CD4-positive, alpha-beta T cell treated with Interleukin-6 for 4 hours (primary cell): Measurements from ENCODE around the gene KCNK1.

Experiments
- DNase-seq: peaks from one replicate; pipeline ENCODE4 v3.0.0-alpha.2; 2020; ENCODE audit warnings: mixed read lengths

Gene KCNK1

DNA sequence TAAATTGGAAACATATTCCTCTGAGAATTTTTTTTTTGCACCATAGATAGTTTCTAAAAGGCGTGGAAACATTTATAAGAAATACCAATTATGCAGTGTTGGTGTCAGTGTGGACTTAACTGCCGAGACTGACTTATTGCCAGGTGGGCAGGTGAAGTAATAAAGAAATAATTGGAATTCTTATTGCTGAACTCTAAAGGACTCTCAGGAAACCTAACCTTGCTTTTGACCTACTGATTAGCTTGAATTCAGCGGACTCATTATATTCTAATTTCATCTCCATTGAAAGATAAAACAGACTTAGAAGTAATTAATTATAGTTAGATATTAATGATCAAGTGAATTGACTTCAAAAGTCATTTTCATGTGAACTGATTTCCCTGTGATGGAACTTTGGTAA lies 26.3 kb downstream of the KCNK1 start:
- DNase-seq = no peak

DNA sequence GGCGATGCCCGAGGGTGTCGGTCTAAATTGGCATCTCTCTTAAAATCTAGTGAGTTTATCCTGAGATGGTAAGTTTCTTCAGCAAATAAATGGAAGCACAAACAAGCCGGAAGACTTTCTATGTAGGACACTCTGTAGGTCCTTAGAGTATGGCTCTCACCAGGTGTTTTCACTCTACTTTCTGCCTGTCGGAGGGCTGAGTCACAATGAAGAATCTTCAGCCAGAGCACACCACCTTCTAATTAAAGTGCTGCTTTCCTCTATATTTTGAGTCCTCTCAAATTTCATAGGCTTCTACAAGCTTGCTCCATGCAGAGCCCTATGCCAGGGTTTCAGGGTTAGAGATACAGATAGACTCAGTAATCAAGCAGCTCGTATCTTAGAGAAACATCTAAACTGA lies 27.1 kb downstream of the KCNK1 start:
- no peak for DNase-seq

DNA sequence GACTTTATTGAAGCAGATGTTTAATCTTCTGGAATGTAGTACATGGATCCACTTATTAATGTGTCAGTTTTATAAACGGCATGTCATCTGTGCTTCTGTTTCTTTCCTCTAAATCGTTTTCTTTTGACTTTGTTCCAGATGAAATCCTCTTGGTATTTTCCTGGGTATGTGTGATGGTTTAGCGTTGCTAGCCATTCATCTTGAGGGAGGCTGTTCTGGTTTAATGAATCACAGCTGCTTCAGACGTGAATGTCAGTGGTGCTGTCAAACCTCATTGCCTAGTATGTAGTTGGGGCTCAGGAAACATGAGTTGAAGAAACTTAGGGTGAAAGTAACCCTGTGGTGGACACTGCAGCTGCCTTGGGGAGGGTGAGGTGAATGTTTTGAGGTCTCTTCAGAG lies 33.2 kb downstream of the KCNK1 start:
- no peak for DNase-seq

DNA sequence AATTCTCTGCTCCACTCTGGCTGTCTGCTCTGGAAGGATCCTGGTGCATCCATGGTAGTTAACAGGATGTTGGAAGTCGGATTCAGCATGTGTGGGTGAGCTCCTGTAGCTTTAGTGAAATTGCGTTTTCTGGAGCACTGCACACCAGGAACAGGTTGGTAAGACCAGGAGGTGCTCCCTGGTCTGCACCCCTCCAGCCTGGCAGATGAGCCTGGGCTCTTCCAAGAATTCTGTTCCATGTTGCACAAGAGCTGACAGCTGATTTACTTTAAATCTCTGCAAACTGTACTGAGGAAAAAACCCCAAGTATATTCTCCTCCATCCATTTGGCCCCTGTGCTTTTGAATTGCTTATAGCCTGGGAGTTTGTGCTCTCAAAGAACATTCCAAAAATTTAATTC lies 33.7 kb downstream of the KCNK1 start:
- no peak for DNase-seq

DNA sequence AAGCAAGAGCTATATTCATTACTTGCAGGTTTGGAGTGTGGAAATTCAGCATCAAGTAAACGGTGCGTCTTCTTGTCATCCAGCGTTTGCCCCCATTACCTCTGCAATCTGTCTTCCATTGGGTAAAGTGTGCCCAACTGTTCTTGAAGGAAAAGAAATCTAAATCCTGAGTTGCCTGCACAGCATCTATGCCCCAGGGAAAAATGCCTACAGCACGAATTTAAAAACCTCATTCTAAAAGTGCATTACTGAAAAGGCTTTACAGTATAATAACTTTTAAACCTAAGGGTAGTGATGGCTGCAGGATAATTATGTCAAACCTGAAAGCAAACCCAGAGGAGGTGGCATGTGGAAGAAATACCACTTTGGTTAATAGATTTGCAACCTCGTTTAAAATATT lies 37.2 kb downstream of the KCNK1 start:
- no peak for DNase-seq

DNA sequence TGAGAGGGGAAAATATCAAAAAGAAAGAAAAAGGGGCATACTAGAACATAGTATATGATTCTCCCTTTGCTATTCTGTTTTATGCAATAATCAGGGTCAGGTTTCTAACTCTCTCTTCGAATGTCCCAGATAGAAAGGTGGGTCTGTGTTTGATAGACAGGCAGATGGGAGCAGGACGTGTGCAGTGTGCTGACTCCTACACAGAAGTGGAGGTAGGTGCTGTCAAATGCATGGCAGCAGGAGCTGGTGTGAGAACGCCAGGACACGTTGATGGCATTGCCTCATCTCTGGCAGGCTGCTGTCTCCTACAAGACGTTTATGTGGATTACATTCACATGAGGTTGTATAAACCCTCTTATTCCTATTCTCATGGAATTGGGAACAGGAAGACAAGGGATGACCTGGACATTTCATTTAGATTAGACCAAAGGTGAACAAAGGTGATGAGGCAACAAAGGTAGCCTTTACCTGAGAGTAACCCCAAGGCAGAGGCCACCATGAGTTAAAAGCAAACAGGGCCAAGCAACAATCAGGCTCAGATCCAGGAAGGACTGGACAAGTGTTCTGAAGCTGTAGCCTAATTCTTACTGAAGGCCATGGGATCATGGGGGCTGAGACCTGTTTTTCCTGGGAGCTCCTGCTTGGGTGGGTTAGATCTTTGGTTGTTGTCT lies 37.8 kb downstream of the KCNK1 start:
- no peak for DNase-seq

DNA sequence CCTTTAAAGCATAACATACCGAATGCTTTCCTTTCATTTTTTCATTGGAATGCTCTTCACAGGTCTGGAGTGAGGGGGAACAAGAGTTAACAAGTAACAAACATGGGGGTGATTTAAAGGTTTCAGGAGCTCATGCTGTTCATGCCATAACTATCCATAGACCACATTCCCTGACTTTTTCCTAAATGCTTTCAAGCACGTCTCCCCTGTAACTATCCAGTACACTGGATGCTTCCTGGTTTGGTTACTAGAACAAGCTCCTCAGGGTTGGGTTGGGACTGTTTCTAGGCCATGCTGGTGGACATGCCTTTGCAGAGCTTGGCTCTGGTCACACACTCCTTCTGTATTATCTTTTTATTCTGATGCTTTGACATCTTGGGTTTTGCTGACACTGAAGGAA lies 38.6 kb downstream of the KCNK1 start:
- DNase-seq = no peak

DNA sequence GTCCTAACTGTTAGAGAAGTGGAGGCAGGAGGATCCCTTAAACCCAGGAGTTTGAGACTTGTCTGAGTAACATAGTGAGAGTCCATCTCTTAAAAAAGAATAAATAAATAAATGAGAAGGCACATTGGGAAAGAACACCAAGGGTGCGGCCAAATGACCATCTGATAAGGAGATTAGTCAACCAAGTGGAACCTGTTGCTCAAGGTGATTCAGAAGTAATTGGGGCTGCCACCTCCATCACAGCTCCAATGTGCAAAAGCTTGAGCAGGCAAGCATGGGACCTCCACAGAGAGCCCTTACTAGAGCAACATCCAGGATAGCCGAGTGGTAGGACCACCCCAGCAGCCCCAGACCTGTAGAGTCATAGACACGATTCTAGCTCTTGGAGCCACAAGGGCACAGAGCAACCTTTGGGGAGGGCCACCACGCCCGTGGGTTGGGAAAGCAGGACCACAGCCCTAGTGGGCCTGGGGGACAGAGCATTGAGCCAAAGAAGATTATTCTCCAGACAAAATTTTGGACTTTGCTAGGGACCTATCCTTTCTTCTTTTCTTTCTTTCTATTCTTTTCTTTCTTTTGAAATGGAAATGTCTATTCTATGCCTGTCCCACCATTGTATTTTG lies 40.9 kb downstream of the KCNK1 start:
- no peak for DNase-seq

DNA sequence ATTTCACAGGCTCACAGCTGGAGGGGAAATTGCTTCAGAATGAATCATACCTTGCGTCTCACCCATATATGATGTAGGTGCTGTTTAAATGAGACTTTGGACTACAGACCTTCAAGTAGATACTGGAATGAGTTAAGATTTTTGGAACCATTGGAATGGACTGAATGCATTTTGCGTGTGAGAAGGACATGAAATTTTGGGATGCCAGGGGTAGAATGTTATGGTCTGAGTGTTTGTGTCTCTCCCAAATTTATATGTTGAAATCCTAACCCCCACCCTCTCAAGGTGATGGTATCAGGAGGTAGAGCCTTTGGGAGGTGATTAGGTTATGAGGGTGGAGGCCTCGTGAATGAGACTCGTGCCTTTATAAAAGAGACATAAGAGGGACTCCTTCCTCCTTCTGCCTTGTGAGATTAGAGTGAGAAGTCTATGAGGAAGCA lies 41.4 kb downstream of the KCNK1 start:
- DNase-seq = no peak

DNA sequence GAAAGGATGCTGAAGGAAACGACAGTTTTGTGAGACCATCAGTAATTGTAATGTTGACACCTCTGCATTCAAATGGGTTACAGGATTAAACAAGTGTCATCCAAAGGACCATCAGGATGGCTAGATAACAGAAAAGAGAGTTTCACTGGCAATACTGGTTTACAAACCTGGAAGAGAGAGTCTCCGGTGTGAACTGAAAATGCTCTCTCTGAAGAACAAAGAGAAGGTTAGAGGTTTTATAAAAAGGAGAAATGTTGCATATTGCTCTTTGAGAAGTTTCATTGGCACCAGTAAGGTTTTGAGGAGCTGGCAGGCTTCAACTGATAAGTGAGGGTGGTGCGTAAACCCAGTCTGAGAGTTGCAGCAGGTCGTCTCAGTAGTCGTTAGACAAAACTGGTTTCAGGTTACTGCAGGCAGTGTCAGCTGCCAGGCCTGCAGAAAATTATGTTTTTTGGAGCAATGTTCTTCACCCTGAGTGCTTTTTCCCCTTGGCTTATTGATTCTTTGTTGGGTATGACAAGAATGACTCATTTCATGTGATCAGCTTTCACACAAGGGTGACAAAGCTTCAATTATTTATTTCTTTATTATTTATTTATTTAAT lies 42.2 kb downstream of the KCNK1 start:
- DNase-seq = no peak

DNA sequence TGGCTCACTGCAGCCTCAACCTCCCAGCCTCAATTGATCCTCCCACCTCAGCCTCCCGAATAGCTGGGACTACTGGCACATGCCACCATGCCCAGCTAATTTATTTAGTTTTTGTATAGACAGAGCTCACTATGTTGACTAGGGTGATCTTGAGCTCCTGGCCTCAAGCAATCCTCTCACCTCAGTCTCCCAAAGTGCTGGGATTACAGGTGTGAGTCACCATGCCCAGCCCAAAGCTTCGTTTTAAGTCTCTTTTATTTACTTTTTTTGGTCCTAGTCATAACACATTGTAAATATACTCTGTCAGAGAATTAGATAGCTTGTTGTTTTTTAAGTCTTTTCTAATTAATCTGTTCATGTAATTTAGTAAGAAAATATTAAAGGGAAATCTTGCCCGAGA lies 42.8 kb downstream of the KCNK1 start:
- no peak for DNase-seq

DNA sequence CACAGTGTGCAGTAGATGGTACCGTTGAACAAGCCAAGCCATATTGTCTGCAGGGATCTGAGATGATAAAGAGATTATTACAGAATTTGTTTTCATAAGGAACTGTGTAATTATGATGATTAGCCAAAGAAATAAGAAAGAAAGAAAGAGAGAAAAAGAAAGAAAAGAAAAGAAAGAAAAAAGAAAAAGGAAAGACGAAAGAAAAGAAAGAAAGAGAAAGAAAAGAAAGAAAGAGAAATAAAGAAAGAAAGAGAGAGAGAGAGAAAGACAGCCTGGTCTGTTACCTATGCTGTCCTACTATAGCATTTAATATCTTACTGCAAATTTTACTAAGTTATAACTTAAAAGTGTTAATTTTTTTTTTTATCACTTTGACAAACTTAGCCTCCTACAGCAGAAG lies 43.6 kb downstream of the KCNK1 start:
- no peak for DNase-seq

DNA sequence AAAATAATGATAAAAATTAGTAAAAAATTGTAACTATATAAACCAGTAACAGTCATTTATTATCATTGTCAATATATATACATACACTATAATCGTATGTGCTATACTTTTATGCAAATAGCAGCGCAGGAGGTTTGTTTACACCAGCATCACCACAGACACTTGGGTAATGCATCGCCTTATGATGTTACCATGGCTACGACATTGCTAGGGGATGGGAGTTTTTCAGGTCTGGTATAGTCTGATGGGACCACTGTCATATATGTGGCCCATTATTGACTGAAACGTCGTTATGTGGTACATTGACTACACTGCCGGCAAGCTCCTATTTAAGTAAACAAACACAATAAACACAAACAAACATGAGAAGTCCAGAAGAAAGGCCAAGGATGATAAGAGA lies 45.6 kb downstream of the KCNK1 start:
- no peak for DNase-seq

DNA sequence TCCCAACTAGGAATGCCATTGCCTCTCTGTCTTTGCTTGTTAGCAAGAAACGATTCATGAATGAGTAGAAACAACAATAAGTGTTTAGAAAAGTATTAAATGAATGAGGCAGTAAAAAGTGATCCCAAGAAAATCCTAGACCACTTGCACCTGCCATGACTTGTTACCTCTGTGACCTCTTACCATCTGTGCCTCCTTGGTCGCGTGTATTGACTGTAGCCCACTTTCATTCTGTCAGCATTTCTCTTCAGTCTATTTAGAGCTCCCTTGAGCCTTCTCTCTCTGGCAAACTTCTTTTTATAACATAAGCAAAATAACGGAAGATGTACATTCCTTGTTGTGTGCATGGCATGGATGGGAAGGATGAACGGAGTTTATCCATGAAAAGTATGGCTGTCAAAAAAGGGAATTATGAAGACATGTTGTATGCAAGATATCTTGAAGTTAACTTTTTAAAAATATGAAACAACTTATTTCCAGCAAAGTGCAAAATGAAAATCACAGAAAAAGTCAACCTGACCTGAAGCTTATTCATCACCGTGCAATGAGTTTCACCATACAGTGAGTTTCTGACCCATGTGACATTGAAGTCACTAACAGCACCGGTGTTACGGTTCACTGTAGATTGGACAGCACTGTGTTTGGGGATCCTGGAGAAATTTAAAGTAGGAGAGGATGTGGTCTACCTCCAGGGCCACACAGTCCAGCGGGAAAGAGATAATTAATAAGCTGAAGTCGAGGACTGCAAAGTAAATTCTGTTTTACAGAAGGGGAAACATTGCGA lies 47.7 kb downstream of the KCNK1 start:
- DNase-seq = no peak

DNA sequence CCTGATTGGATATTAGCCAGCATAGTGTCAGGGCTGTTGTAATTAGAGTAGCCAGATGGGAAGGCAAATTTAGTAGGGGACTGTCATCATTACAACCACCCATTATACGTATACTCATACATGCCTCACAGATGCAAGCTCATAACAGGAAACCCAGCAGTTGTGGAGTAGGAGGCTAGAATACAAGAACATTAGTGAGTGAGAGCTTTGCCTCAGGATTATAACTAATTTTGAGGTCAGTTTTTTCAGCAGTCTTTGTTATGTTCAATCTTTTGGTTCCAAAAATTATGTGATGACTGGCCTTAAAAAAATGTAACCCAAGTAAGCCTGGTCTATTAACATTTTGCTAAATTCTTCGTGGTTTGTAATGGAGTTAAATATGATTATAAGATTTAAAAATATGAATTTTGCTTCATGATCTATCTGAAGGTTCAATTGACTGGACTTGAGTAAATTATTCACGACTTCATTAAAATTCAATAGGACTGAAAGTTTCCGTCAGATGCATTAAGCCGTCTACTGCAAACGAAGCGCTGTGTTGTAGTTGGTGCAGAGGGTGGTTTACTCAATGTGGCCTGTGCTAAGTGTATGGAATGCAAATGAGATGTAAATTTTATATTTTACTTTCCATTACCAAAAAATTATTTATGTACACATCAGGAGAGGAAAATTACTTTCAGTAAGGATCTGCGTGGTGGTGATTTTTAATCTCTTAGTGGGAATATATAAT lies 48.8 kb downstream of the KCNK1 start:
- DNase-seq = no peak

DNA sequence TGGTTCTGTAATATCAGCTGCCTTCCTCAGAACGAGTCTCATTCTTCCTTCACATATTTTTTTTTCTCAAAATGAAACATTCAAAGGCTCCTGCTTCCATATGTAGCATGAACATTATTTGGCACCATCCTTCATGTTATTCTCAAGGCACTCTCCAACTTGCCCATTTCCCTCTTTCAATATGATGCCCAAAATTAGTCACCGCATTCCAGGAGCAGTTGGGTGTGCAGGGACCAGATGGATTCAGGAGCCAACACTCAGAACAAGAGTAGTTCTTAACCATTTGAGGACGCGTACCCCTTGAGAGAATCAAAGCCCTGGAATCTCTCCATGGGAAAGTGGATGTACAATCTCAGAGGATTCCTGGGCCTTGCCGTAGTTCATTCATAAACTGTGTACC lies 50.3 kb downstream of the KCNK1 start:
- no peak for DNase-seq

DNA sequence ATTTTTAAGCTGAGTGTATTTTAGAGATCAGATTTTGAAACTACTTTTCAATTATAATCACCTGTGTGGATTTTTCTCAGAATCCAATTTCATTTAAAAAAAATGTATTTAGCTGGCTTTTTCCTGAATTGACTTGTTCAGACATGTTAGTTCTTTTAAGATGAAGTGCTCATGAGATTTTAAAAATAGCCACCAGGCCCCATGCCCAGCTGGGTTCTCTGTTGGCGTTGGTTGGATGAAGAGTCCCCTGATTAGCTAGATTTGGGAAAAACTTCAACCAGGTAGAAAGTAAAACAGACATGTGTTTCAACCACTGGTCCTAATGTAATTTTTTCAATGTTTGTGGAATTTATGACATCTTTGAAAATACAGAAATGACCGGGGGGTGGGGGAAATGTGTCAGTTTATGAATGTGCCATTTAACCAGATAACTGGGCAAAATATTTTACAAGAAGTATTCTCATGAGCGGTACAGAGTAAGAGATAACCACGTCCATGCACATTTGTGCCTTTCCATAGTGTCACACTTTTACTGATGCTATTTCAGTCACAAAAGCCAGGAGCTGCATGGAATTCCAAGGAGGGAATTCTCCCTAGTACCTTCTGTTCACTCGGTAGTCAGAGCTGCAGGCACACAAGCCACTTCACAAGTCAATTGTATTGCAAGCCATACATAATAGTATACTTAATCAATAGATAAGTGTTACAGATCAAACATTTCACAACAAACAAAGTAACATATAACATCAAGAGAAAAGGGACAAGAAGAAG lies 51.1 kb downstream of the KCNK1 start:
- DNase-seq = no peak

DNA sequence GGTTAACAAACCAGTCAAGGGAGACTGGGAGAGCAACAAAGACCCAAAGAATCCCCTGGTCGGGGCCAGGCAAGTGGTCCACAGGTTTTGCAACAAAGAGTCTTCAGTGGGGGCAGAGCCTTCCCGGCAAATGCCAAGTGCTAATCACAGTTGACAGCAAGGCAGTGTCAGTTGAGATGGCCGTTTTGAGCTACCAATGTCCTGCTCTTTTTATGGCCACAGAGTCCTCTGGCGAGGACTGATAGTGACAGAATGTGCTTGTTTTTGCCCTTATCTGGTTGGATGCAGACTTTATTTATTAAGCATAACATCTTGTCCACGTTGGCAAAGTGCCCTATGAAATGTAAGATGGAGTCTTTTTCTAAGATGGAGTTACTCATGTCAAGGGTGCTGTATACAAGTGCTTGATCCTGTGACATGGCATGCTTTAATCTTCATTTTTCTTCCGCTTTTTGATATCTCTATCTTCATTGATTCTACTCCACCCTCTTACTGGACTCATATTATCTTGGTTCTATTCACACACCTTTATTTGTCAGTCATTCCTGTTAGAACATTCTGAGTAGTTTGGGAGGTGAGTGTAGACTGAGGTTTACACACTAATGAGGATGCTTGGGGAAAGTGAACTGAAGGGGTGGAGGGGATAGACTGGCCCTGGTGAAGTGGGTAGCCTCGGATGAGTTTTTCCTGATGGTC lies 51.8 kb downstream of the KCNK1 start:
- no peak for DNase-seq

DNA sequence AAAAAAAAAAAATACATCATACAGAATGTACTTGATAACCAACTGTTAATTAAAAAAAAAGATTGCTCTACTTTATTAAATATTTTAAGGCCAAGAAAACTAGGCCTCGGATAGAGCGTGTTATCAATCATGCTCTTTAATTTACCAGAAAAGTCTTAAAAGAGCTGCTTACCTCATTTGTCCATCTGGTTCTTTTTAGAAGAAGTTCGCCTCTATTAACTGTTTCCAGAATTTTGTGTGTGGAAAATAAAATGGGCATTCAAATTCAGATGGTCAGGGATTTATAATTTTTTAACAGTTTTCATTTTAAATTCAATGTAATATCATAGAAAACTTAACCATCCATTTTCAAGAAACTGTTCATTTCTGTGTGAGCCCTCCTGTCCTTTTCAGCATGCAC lies 53.8 kb downstream of the KCNK1 start:
- no peak for DNase-seq

DNA sequence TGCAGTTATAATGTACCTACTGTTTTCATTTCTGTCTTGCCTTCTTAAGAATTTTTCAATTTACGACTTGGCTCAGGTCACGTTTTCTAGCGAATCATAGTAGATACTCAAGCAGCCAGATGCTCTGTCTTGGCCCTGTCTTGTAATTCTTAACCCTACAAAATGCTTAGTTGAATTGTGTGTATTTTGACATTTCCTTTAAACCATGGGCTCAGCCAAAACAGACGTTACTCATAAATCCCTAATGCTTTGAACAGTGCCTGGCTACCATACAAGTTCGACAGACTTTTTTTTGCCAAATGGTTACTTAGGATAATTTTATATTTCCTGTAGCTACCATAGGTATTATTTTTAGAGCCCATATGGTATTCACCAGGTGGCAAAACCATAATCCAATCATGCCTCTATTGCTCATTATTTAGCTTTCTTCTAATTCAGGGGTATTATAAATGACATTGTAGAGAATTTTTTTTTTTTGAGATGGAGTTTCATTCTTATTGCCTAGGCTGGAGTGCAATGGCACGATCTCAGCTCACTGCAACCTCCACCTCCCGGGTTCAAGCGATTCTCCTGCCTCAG lies 54.3 kb downstream of the KCNK1 start:
- DNase-seq = no peak

DNA sequence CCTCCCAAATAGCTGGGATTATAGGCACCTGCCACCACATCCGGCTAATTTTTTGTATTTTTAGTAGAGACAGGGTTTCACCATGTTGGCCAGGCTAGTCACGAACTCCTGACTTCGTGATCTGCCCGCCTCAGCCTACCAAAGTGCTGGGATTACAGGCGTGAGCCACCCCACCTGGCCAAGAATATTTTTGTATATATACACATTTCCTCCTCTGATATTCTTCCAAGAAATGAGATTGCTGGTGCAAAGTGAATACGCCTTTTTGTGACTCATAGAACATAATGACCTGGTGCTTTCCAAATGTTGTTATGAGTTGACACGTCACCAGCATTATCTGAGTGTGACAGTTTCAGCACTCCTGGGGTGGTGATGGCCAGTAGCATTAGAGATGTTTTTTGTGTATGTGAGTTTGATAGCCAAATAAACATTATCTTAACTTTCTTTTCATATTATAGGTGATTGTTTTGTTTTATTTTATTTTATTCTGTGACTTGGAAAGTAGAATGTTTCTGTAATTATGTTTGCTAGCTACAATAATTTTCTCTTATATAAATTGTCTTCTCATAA lies 54.9 kb downstream of the KCNK1 start:
- DNase-seq = no peak
